D721Med (cell line): ENCODE data around the gene ARHGAP6.

Experiments
- DNase-seq: peaks from one replicate; pipeline ENCODE4 v3.0.0; 2011; ENCODE audit warnings: low spot score; ENCODE audit not compliant: insufficient read length
- FAIRE-seq: peaks from 2 replicates; lab custom pipeline; 2011; peaks lifted over from hg19 to GRCh38; lab: Jason Lieb, UNC
- TF ChIP-seq, protein P1 (sequence below): IDR thresholded peaks from 2 replicates; pipeline ENCODE4 v1.5.1; 2012; ENCODE audit warnings: mild to moderate bottlenecking, control low read depth; ENCODE audit not compliant: insufficient read depth; ENCODE audit errors: missing control alignments

ARHGAP6 gene

GRCh38 chrX:11414091-11414490 is 251.6 kb downstream of the ARHGAP6 start:
- TF ChIP-seq, protein P1, sequence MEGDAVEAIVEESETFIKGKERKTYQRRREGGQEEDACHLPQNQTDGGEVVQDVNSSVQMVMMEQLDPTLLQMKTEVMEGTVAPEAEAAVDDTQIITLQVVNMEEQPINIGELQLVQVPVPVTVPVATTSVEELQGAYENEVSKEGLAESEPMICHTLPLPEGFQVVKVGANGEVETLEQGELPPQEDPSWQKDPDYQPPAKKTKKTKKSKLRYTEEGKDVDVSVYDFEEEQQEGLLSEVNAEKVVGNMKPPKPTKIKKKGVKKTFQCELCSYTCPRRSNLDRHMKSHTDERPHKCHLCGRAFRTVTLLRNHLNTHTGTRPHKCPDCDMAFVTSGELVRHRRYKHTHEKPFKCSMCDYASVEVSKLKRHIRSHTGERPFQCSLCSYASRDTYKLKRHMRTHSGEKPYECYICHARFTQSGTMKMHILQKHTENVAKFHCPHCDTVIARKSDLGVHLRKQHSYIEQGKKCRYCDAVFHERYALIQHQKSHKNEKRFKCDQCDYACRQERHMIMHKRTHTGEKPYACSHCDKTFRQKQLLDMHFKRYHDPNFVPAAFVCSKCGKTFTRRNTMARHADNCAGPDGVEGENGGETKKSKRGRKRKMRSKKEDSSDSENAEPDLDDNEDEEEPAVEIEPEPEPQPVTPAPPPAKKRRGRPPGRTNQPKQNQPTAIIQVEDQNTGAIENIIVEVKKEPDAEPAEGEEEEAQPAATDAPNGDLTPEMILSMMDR, result no peak
- DNase-seq, result no peak
- no peak for FAIRE-seq

DNA sequence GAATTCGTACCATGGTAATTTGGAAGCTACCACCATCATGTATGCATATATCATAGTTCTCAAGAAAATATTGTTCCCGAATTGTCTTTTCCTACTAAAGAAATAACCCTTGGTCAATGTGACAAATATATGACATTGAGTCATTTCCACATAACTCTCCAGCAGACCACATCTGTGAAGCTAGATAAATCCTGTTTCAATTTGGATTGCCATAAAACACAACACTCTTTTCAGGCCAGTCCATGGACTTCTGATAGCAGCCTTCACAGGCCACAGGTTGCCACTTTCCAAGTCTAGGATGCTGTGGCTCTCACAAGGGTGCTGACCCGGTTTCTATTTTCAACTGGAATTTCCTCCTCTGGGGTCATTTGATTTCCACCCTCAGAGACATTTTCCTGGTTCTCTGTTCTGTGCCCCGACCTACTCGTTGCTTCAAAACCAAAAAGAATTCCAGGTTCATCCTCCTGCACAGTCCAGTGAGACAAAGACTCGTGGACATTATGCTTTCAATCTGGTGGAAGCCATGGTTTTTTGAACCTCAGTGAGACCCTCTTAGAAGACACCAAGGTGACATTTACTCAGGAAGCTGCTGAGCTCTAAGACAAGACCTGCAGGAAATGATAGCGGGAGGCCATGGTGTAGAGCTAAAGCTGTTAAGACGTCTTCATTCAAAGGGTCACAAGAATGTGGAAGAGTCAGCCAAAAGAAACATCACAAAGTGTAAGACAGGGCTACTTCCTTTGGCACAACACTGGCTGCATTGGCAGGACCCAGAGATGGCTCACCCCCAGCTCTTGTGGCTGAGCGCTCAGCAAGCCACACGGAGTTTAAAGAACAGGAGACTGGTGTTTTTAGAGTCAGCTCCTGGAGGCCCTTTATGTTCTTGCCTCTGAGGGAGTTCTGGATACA is 252.8 kb downstream of the ARHGAP6 start:
- no peak for DNase-seq
- TF ChIP-seq, protein P1, result no peak
- FAIRE-seq, result no peak

DNA sequence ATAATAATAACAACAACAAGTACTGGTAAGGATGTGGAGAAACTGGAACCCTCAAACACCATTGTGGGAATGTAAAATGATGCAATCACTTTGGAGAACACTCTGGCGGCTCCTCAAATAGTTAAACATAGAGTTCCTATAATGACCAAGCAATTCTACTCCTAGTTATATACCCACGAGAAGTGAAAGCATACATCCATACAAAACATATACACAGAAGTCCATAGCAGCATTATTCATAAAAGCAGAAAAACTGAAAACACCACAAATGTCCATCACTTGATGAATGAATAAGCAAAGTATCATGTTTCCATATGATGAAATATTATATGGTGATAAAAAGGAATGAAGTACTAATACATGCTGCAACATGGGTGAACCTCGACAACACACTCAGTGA is 255.8 kb downstream of the ARHGAP6 start:
- FAIRE-seq (no peak), DNase-seq (no peak)
- TF ChIP-seq, protein P1, result no peak

- TF ChIP-seq, protein P1, result no peak
- FAIRE-seq, result no peak
Measured at GRCh38 chrX:11408783-11409182, 256.9 kb downstream of the ARHGAP6 start.

DNA sequence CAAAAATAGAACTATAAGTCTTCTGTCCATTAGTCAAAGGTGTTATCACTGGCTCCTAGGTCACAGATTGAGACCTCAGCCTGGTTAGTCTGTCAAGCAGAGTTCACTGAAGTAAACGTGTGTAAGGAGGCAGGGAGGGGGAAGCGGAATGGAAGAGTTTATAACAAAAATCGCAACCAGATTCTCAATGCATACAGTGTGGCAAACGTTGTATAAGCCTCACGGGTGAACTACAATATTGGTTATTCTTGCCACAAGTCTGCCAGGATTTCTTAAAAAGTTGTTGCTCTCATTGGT is 257.7 kb downstream of the ARHGAP6 start:
- DNase-seq, result no peak
- TF ChIP-seq, protein P1, result no peak
- FAIRE-seq, result no peak

More at GRCh38 chrX:11408783-11409182, 256.9 kb downstream of the ARHGAP6 start:
- DNase-seq, result no peak

DNA sequence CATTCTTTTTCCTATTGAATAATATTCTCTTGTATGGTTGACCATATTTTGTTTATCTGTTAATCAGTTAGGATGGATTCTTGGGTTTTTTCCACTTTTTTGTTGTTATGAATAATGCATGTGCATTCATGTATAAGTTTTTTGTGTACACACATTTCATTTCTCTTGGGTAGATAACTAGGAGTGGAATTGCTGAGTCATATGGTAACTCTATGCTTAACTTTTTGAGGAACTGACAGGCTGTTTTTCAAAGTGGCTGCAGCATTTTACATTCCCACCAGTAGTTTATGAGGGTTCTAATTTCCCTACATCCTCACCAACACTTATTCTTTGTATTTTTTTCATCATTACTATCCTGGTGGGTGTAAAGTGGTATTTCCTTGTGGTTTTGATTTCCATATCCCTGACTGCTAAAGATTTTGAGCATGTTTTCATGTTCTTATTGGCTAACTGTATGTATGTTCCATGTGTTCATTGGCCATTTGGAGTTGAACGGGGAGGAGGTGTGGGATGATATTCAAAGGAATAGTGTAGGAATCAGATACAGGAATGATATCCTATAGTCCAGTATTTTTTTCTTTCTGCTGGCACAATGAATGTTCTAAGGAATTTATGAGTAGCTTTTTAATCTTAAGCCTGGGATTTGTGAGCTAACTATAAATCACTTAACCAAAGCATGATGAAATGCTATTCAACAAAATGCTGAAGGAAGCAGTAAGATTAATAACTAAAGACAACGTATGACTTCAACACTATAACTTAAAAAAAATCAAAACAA is 258.2 kb downstream of the ARHGAP6 start:
- TF ChIP-seq, protein P1, result no peak
- DNase-seq (no peak), FAIRE-seq (no peak)
